NCI-H2196 (cell line): ENCODE results near the gene TTC21B.

ENCODE experiments used
- DNase-seq: peaks from one replicate; lab custom pipeline; 2025; ENCODE audit not compliant: unreplicated experiment; lab: John Stamatoyannopoulos, UW

Gene TTC21B

DNA sequence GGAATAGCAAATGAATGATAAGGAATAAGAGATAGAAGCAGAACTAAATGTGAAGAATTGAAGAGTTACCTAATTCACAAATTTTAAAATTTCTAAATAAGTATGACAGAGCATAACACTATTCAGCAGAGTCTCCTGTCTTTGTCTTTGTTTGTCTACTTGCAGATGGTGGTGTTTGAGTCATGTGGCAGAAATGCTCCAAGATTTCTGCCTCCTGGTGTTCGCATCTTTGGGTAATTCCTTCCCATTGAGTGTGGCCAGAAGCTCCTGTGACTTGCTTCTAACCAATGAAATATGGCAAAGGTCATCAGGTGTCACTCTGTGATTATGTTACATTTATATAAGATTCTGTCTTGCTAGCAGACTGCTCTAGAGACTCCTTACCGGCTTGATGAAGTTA is 114.0 kb downstream of the TTC21B start:
- DNase-seq = no peak

DNA sequence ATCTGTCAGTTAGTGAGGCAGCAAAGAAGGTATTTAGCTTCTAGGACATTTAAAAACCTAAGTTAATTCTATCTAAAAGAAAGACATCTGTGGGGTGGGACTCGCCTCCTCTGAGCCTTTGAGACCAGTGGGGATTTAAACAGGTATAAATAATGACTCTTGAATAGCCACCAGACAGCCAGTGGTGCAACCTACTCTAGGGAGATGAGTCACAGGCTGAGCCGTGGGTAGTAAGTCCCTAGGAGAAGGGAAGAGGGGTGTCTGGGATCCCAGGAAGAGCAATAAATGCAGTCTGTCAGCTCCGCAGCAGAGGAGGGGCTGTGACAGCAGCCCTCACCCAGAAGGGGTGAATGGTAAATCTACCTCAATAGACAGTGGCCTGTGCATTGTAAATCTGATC is 116.5 kb downstream of the TTC21B start:
- DNase-seq = no peak

DNA sequence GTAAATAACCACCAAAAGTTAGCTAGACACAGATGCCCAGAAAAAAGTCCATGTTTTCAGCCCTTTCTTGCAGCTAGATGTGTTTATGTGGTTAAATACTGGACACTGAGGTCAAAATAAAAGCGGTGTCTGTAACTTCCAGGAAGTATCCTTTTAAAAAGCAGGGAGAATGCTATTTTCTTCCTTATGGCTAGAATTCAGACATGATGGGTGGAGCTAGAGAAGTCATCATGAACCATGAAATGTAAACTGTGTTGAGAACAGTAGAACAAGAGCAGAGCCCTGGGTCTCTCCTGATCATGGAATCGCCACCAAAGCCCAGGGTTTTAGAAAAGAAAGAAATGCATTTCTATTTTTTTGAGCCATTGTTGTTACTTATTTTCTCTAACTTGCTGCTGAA is 118.2 kb downstream of the TTC21B start:
- DNase-seq = no peak

DNA sequence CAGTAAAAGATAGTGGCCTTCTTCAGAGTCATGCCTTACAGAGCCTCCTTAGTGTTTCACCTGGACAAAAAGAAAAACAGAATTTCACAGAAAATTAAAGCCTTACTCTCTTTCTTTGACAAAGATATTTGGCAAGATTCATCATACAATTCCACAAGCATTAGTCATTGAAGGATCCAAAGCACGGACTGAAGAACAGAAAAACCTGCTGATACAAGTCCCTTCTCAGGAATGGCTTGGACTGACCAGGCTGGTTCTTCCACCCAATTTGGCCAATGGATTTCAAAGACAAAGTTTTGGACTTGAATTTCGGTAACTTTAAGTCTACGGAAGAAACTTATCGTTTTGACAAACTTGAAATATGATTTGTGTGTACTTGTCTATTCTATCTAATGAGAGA is 120.4 kb downstream of the TTC21B start:
- peak; percentile 12 for DNase-seq

DNA sequence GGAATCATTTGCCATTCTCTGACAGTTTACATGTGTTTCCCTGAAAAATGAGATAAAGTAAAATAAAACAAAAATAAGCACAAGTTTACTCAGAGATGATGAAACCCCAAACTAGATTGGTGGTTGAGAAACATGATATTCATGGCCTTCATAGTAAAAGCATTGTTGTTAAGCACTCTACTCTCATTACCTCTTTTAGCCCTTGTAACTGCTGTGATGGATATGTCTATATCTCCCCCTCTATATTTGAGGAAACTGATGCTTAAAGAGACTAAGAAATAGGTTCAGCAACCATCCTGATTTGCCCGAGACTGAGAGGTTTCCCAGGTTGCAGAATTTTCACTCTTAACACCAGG is 125.7 kb downstream of the TTC21B start:
- no peak for DNase-seq

DNA sequence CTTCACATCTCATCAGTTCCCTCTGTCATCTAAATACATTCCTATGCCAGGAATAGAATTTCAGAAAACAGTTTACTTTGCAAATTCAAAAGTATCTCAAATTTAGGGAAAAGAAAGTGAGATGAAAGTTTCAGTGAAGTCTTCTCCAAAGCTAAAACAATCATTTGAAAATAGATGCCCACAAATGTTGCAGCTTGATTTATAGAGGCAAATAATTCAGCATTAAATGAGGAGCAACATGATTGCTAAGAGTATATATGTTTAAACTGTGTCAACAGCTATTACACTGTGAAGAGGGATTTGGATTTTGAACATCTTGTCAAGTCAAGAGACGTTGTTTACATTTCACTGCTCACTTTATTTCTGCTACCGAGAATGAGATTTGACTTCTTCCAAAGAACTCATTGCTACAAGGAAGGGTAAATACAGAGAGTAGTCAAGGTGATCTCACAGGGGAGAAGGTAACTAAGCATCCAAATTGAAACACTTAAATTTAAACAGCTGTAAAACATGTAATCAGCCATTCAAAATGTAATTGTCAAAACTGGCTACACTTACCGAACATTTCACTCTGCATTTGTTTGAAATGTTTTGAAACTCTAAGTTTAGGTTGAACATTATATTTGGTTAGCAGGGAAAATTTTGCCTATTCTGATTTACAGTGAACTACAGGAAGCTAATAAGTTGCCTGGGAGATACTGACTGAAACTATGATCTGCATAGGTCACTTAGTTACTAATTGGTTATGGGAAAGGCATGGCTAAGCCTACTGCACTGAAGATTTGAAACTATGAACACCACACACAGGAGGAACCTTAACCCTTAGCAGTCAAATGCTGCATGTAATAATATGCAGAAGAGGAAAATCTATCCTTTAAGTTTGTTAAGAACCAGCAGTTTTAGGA is 126.3 kb downstream of the TTC21B start:
- DNase-seq = no peak

DNA sequence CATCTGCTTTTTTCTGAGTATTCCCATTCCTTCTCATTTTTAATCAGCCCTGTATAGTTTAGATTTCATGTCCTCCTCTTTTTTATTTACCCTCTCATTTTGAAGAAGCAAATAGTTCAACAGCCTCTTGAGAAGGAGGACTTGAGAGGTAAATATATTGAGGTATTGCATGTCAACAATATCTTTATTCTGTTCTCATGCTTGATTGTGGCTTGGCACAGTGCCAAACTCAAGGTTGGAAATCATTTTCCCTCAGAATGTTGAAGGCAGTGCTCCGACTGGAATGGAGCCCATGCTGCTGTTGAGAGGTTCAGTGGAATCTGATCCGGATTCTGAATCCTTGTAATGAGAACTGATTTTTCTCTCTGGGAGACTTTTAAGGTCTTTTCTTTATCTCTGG is 128.5 kb downstream of the TTC21B start:
- peak; percentile 77 for DNase-seq
